BJ (cell line): ENCODE data around the gene NUDT22. TPM values are rescaled to one million over a fixed set of nuclear protein-coding genes. Genes with fewer than 3 reads are reported as not detected.

Experiments used
- CTCF ChIA-PET: fragments of 350-600 bp; formaldehyde crosslinking; extraction: SDS; loops from one replicate; lab custom pipeline; 2021; ENCODE audit warnings: antibody characterized with exemption, inconsistent platforms; lab: Yijun Ruan, JAX
- POLR2A ChIA-PET: fragments of 300-600 bp; sonication (Branson Sonifier 250); formaldehyde crosslinking; extraction: SDS; loops from one replicate; lab custom pipeline; 2021; ENCODE audit warnings: antibody characterized with exemption; lab: Charles Lee
- DNase-seq: peaks from one replicate; pipeline ENCODE4 v3.0.0-alpha.2; 2011; ENCODE audit warnings: low read depth
- H3K27me3 ChIP-seq: 2 replicates; pipeline ENCODE4 v1.6.0; 2011; ENCODE audit warnings: low read length; ENCODE audit not compliant: control insufficient read depth, insufficient read depth
- H3K36me3 ChIP-seq: 2 replicates; pipeline ENCODE4 v1.5.1; 2011; ENCODE audit warnings: low read length; ENCODE audit not compliant: control insufficient read depth, insufficient read depth
- H3K4me3 ChIP-seq: 2 replicates; pipeline ENCODE4 v1.5.1; 2011; ENCODE audit warnings: low read depth, mild to moderate bottlenecking, control low read depth, low read length
- CTCF ChIP-seq: IDR thresholded peaks from 2 replicates; pipeline ENCODE4 v1.5.1; 2011; ENCODE audit warnings: low read depth, mild to moderate bottlenecking, control low read depth, inconsistent platforms, low read length, moderate library complexity; ENCODE audit not compliant: insufficient read depth
- polyA plus RNA-seq: library from polyadenylated mRNA; depleted of rRNA; stranded (reverse); fragments of >200 nt; gene quantifications from 2 replicates; pipeline ENCODE4 v1.2.3, GENCODE V29; 2011

NUDT22 gene
- polyA plus RNA-seq, 1 experiment = 51.2 TPM

DNA sequence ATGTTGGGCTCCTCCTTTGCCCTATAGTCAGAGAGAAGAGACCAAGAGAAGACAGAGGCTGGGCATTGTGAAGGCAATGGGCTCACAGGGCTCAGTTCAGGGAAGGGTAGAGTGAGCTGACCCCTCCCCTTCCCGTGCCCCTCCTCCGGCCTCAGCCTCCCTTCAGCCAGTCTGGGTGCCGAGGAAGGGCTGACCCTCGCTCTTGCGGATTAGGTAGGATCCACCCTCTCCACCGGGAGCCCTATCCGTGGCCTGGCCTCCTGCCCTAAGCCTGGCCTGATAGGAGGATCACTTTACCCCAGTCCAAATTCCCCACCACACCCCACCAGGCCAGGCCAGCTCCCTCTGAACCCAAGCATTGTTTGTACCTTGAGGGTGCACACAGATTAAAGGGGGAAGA is 22.5 kb downstream of the NUDT22 start:
- Histone ChIP-seq H3K36me3 (peaks cover 5% of the 10 kb centered on the region), H3K27me3 (no peaks in the 10 kb centered on the region), H3K4me3 (no peak overlapping the region)
- no peak for DNase-seq
- no peak for TF ChIP-seq CTCF
- ChIA-PET CTCF (interaction anchor here (1.2 to 8.2 kb wide), 3 partner anchors 9 to 54 kb away, joined by 3 to 92 read pairs (median 5); partner anchors contain the start of genes CATSPERZ and ESRRA), POLR2A (no interaction called here)

GRCh38 chr11:64249038-64249437 is 23.0 kb downstream of the NUDT22 start:
- no peak for TF ChIP-seq CTCF
- ChIA-PET CTCF (interaction anchor here (1.2 to 8.2 kb wide), 4 partner anchors 9 to 54 kb away, joined by 3 to 92 read pairs (median 23); partner anchors contain the start of genes CATSPERZ and ESRRA), POLR2A (no interaction called here)
- no peaks in the 10 kb centered on the region for H3K27me3 ChIP-seq
- H3K36me3 ChIP-seq = peaks cover 2% of the 10 kb centered on the region
- no peak overlapping the region for H3K4me3 ChIP-seq
- DNase-seq = no peak

DNA sequence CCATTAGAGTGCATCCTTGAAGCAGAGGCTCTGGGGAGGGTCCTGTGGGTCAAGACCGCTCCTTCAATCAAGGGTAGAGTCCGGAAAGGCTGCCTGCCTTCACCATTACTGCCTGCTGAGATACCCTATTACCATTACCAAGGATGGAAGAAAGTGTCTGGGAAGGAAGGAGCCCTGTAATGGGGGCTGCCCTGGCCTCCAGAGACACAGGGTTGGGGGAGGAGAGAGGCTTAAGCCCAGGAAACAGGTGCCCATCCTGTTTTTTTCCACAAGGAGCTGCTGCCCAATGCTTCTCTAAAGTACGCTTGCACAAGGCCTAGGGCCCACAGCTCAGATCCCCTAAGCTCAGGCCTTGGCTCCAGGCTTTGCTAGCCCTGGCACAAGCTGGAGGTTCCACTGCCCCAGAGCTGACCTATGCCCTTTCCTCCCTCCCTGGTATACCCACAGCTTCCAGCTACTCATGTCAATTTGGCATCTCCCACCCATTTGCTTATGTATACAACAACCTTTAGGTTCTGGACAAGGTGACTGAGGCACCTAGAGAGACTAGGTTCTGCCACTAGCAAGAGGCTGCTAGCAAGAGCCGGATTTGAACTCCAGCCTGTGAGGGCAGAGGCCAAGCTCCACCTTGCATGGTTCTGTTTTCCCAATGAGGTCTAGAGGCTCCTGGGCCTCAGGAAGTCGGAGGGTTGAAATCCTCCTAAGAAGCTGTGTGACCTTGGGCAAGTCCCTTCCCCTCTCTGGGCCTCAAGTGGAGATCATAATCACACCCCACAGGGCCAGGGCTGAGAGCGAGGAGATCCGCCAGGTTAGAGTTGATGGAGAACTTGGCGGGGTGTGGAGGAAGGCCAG is 23.7 kb downstream of the NUDT22 start:
- DNase-seq = no peak
- Histone ChIP-seq H3K4me3 (no peak overlapping the region), H3K36me3 (no peaks in the 10 kb centered on the region; the same call in 1 of the 2 replicates), H3K27me3 (no peaks in the 10 kb centered on the region)
- ChIA-PET POLR2A (no interaction called here), CTCF (interaction anchor here (1.2 to 8.2 kb wide), 13 partner anchors 8 to 102 kb away, joined by 3 to 92 read pairs (median 15); partner anchors contain the start of genes CATSPERZ, ESRRA, FERMT3 and PRDX5)
- no peak for TF ChIP-seq CTCF

- H3K27me3 ChIP-seq = no peaks in the 10 kb centered on the region
- ChIA-PET CTCF (interaction anchor here (0.6 to 8.2 kb wide), 20 partner anchors 8 to 107 kb away, joined by 3 to 92 read pairs (median 6); partner anchors contain the start of genes CATSPERZ, ESRRA, FERMT3 and FKBP2), POLR2A (no interaction called here)
- peaks cover 5% of the 10 kb centered on the region for H3K36me3 ChIP-seq
- no peak for DNase-seq
- no peak for TF ChIP-seq CTCF
- peak overlapping the region; percentile 79 for H3K4me3 ChIP-seq
These were observed 24.4 kb downstream of the NUDT22 start for GRCh38 chr11:64250415-64251015.
